GM18951 (cell line): ENCODE results near the gene GALNT1.

Experiments
- POLR2A ChIP-seq: IDR thresholded peaks from 4 replicates; pipeline ENCODE4 v1.6.1; 2011; ENCODE audit warnings: mild to moderate bottlenecking; ENCODE audit not compliant: insufficient read length, insufficient read depth; ENCODE audit errors: extremely low read depth
- in situ Hi-C: fragments of 300-500 bp; cut with MboI; formaldehyde crosslinking; loops from one replicate; pipeline ENCODE4 v1.12.0; 2022; ENCODE audit warnings: low sequenced_read_pairs, mixed read lengths, inconsistent platforms; ENCODE audit not compliant: unreplicated experiment

Gene GALNT1

DNA sequence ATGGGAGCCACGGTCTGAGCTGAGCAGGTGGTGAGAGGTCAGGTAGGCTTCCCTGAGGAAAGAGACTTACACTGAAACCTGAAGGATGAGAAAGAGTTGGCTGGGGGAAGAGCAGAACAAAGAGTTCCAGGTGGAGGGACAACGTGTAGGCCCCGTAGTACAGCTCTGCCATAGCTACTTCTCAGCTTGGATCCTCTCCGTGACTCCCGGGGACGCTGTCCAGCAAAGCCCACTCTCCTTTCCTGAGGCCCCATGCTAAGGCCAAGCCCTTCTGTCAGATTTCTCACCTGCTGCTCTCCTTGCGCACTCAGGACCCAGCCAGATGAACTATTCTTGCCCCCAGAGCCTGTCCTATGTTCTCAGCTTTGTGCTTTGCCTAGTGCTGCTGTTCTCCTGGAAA is 173.8 kb downstream of the GALNT1 start:
- no peak for TF ChIP-seq POLR2A
- in situ Hi-C loops = loop anchor here (25.0 kb wide), 1 partner anchor 532 kb away; the partner anchor contains the start of gene FHOD3

DNA sequence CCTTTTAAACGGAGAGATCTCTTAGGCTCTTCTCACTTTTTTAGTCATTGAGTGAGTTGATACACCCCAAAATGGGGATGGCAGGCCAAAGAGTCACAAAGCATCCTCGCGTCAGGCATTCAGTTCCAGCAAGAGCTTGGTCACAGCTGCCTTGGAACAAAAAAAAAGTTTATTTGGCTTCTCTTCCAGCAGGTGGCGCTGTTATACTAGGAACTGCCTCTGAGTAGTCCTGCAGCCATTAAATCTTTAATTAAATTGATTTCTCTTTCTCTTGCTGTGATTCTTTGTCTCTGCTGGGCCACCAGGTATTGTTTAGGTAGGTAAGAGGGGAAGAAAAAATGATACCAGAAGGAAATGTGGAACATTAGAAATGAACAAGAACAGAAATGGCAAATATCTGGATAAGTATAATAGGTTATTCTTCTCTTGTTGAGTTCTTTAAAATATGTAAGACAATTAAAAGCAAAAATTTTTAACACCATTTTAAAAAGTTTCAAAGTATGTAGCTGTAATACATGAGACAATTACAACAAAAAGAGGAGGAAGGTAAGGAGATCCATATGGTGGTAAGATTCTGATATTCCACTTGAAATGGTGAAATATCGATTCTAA is 175.1 kb downstream of the GALNT1 start:
- in situ Hi-C loops = loop anchor here (25.0 kb wide), 1 partner anchor 531 kb away; the partner anchor contains the start of gene FHOD3
- TF ChIP-seq POLR2A = no peak
